A549 (cell line): Measurements from ENCODE around the gene BATF. TPM values are rescaled to one million over a fixed set of nuclear protein-coding genes. Genes with fewer than 3 reads are reported as not detected.

Source experiments
- ATAC-seq, 2 experiments: fragments of 200-7000 bp in 1 of 2; fragments of >200 bp in 1 of 2; cut with Nextera tagmentation in 1 of 2; cut with Tn5 transposase in 1 of 2; 3 replicates each; pipeline versions ENCODE4 v1.8.0 to v1.9.1; 2018 to 2020; ENCODE audit warnings: mild to moderate bottlenecking in 1 of 2, moderate library complexity in 1 of 2
- CTCF ChIA-PET: fragments of 300-600 bp; sonication (Branson Sonifier 250); formaldehyde crosslinking; extraction: SDS; loops from one replicate; lab custom pipeline; 2021; ENCODE audit warnings: antibody characterized with exemption, inconsistent platforms; lab: Yijun Ruan, JAX
- POLR2A ChIA-PET: fragments of 350-600 bp; formaldehyde crosslinking; extraction: SDS; loops from one replicate; lab custom pipeline; 2021; ENCODE audit warnings: antibody characterized with exemption, inconsistent platforms; lab: Yijun Ruan, JAX
- DNase-seq, 2 experiments: peaks; one replicate each; pipeline versions ENCODE4 v3.0.0 to v3.0.0-alpha.2; 2011 to 2016; ENCODE audit warnings: low read depth in 1 of 2, low spot score in 1 of 2
- FAIRE-seq: peaks from 2 replicates; lab custom pipeline; 2011; peaks lifted over from hg19 to GRCh38; lab: Jason Lieb, UNC
- H3K27ac ChIP-seq, 2 experiments: fragments of >200 bp; sonication (Bioruptor Twin); formaldehyde crosslinking; 3 replicates each; pipeline ENCODE4 v1.5.1; 2016 to 2017
- H3K4me1 ChIP-seq: fragments of >200 bp; sonication (Bioruptor Twin); formaldehyde crosslinking; 3 replicates; pipeline ENCODE4 v1.6.1; 2016
- H3K4me2 ChIP-seq: fragments of >200 bp; sonication (Bioruptor Twin); formaldehyde crosslinking; 3 replicates; pipeline ENCODE4 v1.6.1; 2016
- H3K4me3 ChIP-seq: fragments of >200 bp; sonication (Bioruptor Twin); formaldehyde crosslinking; 3 replicates; pipeline ENCODE4 v1.5.1; 2016
- H3K9me3 ChIP-seq: fragments of >200 bp; sonication (Bioruptor Twin); formaldehyde crosslinking; 3 replicates; pipeline ENCODE4 v1.6.1; 2016
- ATOH8 ChIP-seq: fragments of 250-450 bp; sonication (Bioruptor Pico); IDR thresholded peaks from 2 replicates; pipeline ENCODE4 v1.5.0; 2020; ENCODE audit warnings: low read depth, mild to moderate bottlenecking, moderate library complexity
- CEBPB ChIP-seq, 2 experiments: fragments of >200 bp in 1 of 2; sonication (Bioruptor Twin) in 1 of 2; formaldehyde crosslinking in 1 of 2; IDR thresholded peaks; 2 replicates each; pipeline ENCODE4 v1.6.1; 2012 to 2016
- CHD4 ChIP-seq: fragments of 200-600 bp; sonication (generic); IDR thresholded peaks from 2 replicates; pipeline ENCODE4 v1.6.1; 2016; ENCODE audit warnings: antibody characterized with exemption, mild to moderate bottlenecking, borderline replicate concordance
- E2F6 ChIP-seq: IDR thresholded peaks from 2 replicates; pipeline ENCODE4 v1.6.1; 2012; ENCODE audit warnings: low read depth, borderline replicate concordance
- EHMT2 ChIP-seq: fragments of 200-600 bp; sonication (generic); IDR thresholded peaks from 2 replicates; pipeline ENCODE4 v1.6.1; 2016; ENCODE audit warnings: antibody characterized with exemption, low read depth, mild to moderate bottlenecking, moderate library complexity
- FOSB ChIP-seq: fragments of 250-450 bp; sonication (Bioruptor Pico); IDR thresholded peaks from 2 replicates; pipeline ENCODE4 v1.5.0; 2020; ENCODE audit warnings: mild to moderate bottlenecking, moderate library complexity
- FOSL2 ChIP-seq, 2 experiments: fragments of 450-650 bp in 1 of 2; fragments of >200 bp in 1 of 2; sonication (Bioruptor Twin) in 1 of 2; formaldehyde crosslinking; IDR thresholded peaks; 2 replicates each; pipeline versions ENCODE4 v1.5.0 to v1.6.1; 2016 to 2020; ENCODE audit warnings: mild to moderate bottlenecking in 1 of 2, moderate library complexity in 1 of 2
- GATA3 ChIP-seq: IDR thresholded peaks from 2 replicates; pipeline ENCODE4 v1.6.1; 2012; ENCODE audit warnings: borderline replicate concordance
- HDAC2 ChIP-seq: fragments of 200-600 bp; sonication (generic); IDR thresholded peaks from 2 replicates; pipeline ENCODE4 v1.6.1; 2016
- HEYL ChIP-seq: fragments of 250-450 bp; sonication (Bioruptor Pico); IDR thresholded peaks from 2 replicates; pipeline ENCODE4 v1.8.0; 2021; ENCODE audit warnings: mild to moderate bottlenecking, moderate library complexity
- HMGXB4 ChIP-seq: fragments of 250-450 bp; sonication (Bioruptor Pico); IDR thresholded peaks from 2 replicates; pipeline ENCODE4 v1.5.0; 2021; ENCODE audit warnings: mild to moderate bottlenecking, moderate library complexity, borderline replicate concordance
- JUN ChIP-seq, 2 experiments: fragments of >200 bp; sonication (Bioruptor Twin); formaldehyde crosslinking; IDR thresholded peaks; 2 replicates in 1 of 2; 3 replicates in 1 of 2; pipeline ENCODE4 v1.6.1; 2016 to 2017
- JUNB ChIP-seq: fragments of >200 bp; sonication (Bioruptor Twin); formaldehyde crosslinking; IDR thresholded peaks from 2 replicates; pipeline ENCODE4 v1.6.1; 2016
- MAX ChIP-seq: IDR thresholded peaks from 2 replicates; pipeline ENCODE4 v1.6.1; 2012
- NPAS2 ChIP-seq: fragments of 250-450 bp; sonication (Bioruptor Pico); IDR thresholded peaks from 2 replicates; pipeline ENCODE4 v1.8.0; 2022; ENCODE audit warnings: mild to moderate bottlenecking, moderate library complexity, borderline replicate concordance
- PHF8 ChIP-seq: fragments of 200-600 bp; sonication (generic); IDR thresholded peaks from 2 replicates; pipeline ENCODE4 v1.6.1; 2016; ENCODE audit warnings: low read depth, mild to moderate bottlenecking, antibody characterized with exemption, moderate library complexity, borderline replicate concordance
- POLR2A ChIP-seq: IDR thresholded peaks from 2 replicates; pipeline ENCODE4 v1.6.1; 2012; ENCODE audit warnings: mild to moderate bottlenecking, low read length
- RARB ChIP-seq: fragments of 250-450 bp; sonication (Bioruptor Pico); IDR thresholded peaks from 2 replicates; pipeline ENCODE4 v1.8.0; 2021; ENCODE audit warnings: mild to moderate bottlenecking, moderate library complexity
- RCOR1 ChIP-seq: fragments of 150-350 bp; IDR thresholded peaks from 2 replicates; pipeline ENCODE4 v1.6.1; 2014; ENCODE audit warnings: antibody characterized with exemption, low read length, low read depth
- REST ChIP-seq: fragments of 200-600 bp; sonication (generic); IDR thresholded peaks from 2 replicates; pipeline ENCODE4 v1.6.1; 2016; ENCODE audit warnings: antibody characterized with exemption, mild to moderate bottlenecking, moderate library complexity
- SREBF2 ChIP-seq: fragments of 450-650 bp; IDR thresholded peaks from 2 replicates; pipeline ENCODE4 v1.6.1; 2014; ENCODE audit warnings: mild to moderate bottlenecking, moderate library complexity
- TFCP2L1 ChIP-seq: fragments of 250-450 bp; sonication (Bioruptor Pico); IDR thresholded peaks from 2 replicates; pipeline ENCODE4 v1.5.0; 2021; ENCODE audit warnings: mild to moderate bottlenecking
- ZC3H11A ChIP-seq: fragments of 450-650 bp; IDR thresholded peaks from 2 replicates; pipeline ENCODE4 v1.6.1; 2014; ENCODE audit warnings: antibody characterized with exemption, mild to moderate bottlenecking
- ZNF302 ChIP-seq: fragments of 250-450 bp; sonication (Bioruptor Pico); IDR thresholded peaks from 2 replicates; pipeline ENCODE4 v1.9.0; 2021; ENCODE audit warnings: inconsistent platforms, mild to moderate bottlenecking, moderate library complexity
- WGBS: methylation state at CpG from one replicate; pipeline ENCODE4 v1.1.6; 2017; ENCODE audit errors: missing lambda C conversion rate; 5-methylcytosine and 5-hydroxymethylcytosine counted together
- polyA plus RNA-seq, 4 experiments: library from polyadenylated mRNA; depleted of rRNA in 3 of 4; stranded (reverse); fragments of >200 nt; fragmentation: RNase III in 1 of 4; extraction: RNeasy Plus Mini Kit Qiagen cat#74134 plus additional on column Dnase treatment in 1 of 4; gene quantifications; 2 replicates in 3 of 4; 3 replicates in 1 of 4; pipeline ENCODE4 v1.2.3, GENCODE V29; 2011 to 2017
- TF ChIP-seq, protein P1 (sequence below): fragments of >200 bp; sonication (Bioruptor Twin); formaldehyde crosslinking; IDR thresholded peaks from 3 replicates; pipeline ENCODE4 v1.5.1; 2016
- TF ChIP-seq, protein P2 (sequence below): IDR thresholded peaks from 2 replicates; pipeline ENCODE4 v1.6.1; 2012

The BATF gene
- polyA plus RNA-seq, 2 of the 4 experiments (the other 2 are of a cell fraction) = not detected

DNA sequence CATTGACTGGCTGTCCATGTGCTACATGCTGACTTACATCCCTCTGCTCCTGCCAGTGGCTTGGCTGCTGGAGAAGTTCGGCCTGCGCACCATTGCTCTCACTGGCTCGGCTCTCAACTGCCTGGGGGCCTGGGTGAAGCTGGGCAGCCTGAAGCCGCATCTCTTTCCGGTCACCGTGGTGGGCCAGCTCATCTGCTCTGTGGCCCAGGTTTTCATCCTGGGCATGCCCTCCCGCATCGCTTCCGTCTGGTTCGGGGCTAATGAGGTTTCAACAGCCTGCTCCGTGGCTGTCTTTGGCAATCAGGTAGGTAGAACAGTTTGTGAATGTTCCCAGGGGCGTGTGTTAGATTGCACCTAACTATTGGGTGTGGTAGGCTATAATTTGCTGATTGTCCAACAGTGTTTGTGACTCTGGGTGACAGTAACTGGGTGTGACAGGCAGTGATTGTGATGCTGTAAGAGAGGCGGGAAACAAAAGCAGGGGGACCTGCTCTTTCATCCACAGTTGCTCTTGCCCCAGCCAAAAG, 57.1 kb downstream of the BATF start:
- FAIRE-seq (no peak), DNase-seq (no peak), ATAC-seq (no peak)
- peak overlapping the region; percentile 53; the same call in 2 of the 3 replicates for H3K4me3 ChIP-seq
- H3K4me2 ChIP-seq = peak overlapping the region; percentile 93
- peaks cover 8% of the 10 kb centered on the region for H3K4me1 ChIP-seq
- CTCF ChIA-PET = interaction anchor here (1.4 to 13.7 kb wide), 5 partner anchors 17 to 404 kb away, joined by 4 to 546 read pairs (median 28); partner anchors contain the start of genes ERG28, TGFB3 and TTLL5
- WGBS = 92% methylated on average over 13 of the region's 13 CpGs
- TF ChIP-seq HEYL (CRISPR knock-in tag) (no peak), RCOR1 (no peak), CHD4 (no peak), JUNB (no peak), HDAC2 (no peak), JUN (IDR thresholded peaks at IDR 0.05) (no peak), ZC3H11A (no peak), HMGXB4 (CRISPR knock-in tag) (no peak), NPAS2 (CRISPR knock-in tag) (no peak), SREBF2 (no peak), E2F6 (no peak), FOSB (CRISPR knock-in tag) (no peak), MAX (no peak)
- TF ChIP-seq, protein P1, sequence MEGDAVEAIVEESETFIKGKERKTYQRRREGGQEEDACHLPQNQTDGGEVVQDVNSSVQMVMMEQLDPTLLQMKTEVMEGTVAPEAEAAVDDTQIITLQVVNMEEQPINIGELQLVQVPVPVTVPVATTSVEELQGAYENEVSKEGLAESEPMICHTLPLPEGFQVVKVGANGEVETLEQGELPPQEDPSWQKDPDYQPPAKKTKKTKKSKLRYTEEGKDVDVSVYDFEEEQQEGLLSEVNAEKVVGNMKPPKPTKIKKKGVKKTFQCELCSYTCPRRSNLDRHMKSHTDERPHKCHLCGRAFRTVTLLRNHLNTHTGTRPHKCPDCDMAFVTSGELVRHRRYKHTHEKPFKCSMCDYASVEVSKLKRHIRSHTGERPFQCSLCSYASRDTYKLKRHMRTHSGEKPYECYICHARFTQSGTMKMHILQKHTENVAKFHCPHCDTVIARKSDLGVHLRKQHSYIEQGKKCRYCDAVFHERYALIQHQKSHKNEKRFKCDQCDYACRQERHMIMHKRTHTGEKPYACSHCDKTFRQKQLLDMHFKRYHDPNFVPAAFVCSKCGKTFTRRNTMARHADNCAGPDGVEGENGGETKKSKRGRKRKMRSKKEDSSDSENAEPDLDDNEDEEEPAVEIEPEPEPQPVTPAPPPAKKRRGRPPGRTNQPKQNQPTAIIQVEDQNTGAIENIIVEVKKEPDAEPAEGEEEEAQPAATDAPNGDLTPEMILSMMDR = no peak
- TF ChIP-seq, all 56 proteins: peak for 0
- POLR2A ChIA-PET = no interaction called here
- H3K27ac ChIP-seq = peak overlapping the region; percentile 75 to 79; a peak in 5 of 6 replicates
- no peaks in the 10 kb centered on the region for H3K9me3 ChIP-seq

DNA sequence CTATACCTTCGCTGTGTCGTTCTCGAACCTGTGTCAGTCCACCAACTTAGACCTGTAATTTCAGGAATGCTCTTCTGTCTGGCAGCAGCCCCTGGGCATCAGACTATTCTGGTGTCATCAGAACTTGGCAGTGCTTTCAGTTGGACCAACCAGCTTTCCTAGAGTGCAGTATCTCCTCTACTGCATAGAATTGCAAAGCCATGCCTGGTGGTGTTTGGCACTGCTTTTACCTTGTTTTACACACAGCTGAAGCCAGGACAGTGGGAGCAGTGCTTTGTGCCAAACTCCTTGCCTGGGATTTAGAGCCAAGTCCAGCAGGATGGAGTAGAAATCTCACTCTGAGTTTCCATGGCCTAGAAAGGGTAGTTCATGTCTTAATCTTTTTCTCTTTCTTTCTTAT, 57.6 kb downstream of the BATF start:
- no peak for DNase-seq
- peak overlapping the region; percentile 23; the same call in 1 of the 3 replicates for H3K4me3 ChIP-seq
- CTCF ChIA-PET = interaction anchor here (1.2 to 13.7 kb wide), 5 partner anchors 8 to 129 kb away, joined by 3 to 546 read pairs (median 16); partner anchors contain the start of genes ERG28 and TTLL5
- 95% methylated on average over 3 of the region's 3 CpGs for WGBS
- no peak for ATAC-seq
- H3K27ac ChIP-seq = no peak overlapping the region; a peak in 2 of 6 replicates
- POLR2A ChIA-PET = no interaction called here
- H3K9me3 ChIP-seq = no peaks in the 10 kb centered on the region
- FAIRE-seq = no peak
- H3K4me2 ChIP-seq = peak overlapping the region; percentile 93
- peaks cover 8% of the 10 kb centered on the region for H3K4me1 ChIP-seq
- no peak for TF ChIP-seq GATA3
- no peak for TF ChIP-seq EHMT2
- no peak for TF ChIP-seq RARB (CRISPR knock-in tag)
- TF ChIP-seq POLR2A = no peak
- no peak for TF ChIP-seq REST
- TF ChIP-seq ZNF302 = no peak
- TF ChIP-seq TFCP2L1 (CRISPR knock-in tag) = no peak
- TF ChIP-seq, protein P2, sequence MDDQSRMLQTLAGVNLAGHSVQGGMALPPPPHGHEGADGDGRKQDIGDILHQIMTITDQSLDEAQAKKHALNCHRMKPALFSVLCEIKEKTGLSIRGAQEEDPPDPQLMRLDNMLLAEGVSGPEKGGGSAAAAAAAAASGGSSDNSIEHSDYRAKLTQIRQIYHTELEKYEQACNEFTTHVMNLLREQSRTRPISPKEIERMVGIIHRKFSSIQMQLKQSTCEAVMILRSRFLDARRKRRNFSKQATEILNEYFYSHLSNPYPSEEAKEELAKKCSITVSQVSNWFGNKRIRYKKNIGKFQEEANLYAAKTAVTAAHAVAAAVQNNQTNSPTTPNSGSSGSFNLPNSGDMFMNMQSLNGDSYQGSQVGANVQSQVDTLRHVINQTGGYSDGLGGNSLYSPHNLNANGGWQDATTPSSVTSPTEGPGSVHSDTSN = no peak
- TF ChIP-seq RCOR1 = no peak
- TF ChIP-seq FOSL2 (IDR thresholded peaks at IDR 0.05) = no peak
- no peak for TF ChIP-seq FOSL2 (CRISPR knock-in tag; IDR thresholded peaks at IDR 0.05)
- no peak for TF ChIP-seq PHF8
- no peak for TF ChIP-seq CEBPB (IDR thresholded peaks at IDR 0.05)
- no peak for TF ChIP-seq CHD4
- TF ChIP-seq FOSB (CRISPR knock-in tag) = no peak
- no peak for TF ChIP-seq MAX
- no peak for TF ChIP-seq ATOH8 (CRISPR knock-in tag)
